ENCODE data around the gene ZNF124. TPM values are rescaled to one million over a fixed set of nuclear protein-coding genes. Genes with fewer than 3 reads are reported as not detected.

ZNF124 gene
- polyA plus RNA-seq, 1 experiment, result 4.9 TPM

Small RNAs within 50 kb of the gene (small RNA-seq; reads per million reads assigned to genes)
- gene AL390728.3 (ENCODE audit: insufficient read length, low read depth), result not detected
- not detected for gene RNA5SP82 (ENCODE audit: insufficient read length, low read depth)

Other genes starting within 250 kb of the ZNF124 start
- gene AHCTF1, start 240.1 kb downstream of the ZNF124 start, polyA plus RNA-seq (2011; rRNA removed), result 13.0 and 18.1 TPM in 2 replicates
- gene ZNF695, start 164.0 kb downstream of the ZNF124 start, polyA plus RNA-seq (2011; rRNA removed), result 1.0 and 1.2 TPM in 2 replicates
- gene ZNF670, start 93.2 kb downstream of the ZNF124 start, polyA plus RNA-seq (2011; rRNA removed), result 2.2 and 3.3 TPM in 2 replicates
- gene ZNF669, start 67.7 kb downstream of the ZNF124 start, polyA plus RNA-seq (2011; rRNA removed), result 7.4 and 8.4 TPM in 2 replicates
- not detected in 2 replicates for gene VN1R5, start 84.1 kb upstream of the ZNF124 start, polyA plus RNA-seq (2011; rRNA removed)
- 18.5 and 20.0 TPM in 2 replicates for gene ZNF496, start 159.8 kb upstream of the ZNF124 start, polyA plus RNA-seq (2011; rRNA removed)
- 0.06 and 0.09 TPM in 2 replicates for gene NLRP3, start 244.2 kb upstream of the ZNF124 start, polyA plus RNA-seq (2011; rRNA removed)